ENCODE data around the gene TMEM200C.
A peak's percentile ranks its signal among the peaks of the same experiment; 100 is the strongest.
"Not testable (repeated sequence)": the region's sequence is repeated elsewhere in the genome, so short reads cannot be mapped to it uniquely, and the experiment has no call there.

The TMEM200C gene

GRCh38 chr18:5892823-5893431 is 2.4 kb downstream of the TMEM200C start:
- no peak for DNase-seq (ENCODE audit: low read depth in 3 of 3)

- DNase-seq (ENCODE audit: low read depth in 3 of 3): no peak
Measured at GRCh38 chr18:5891854-5892215, 3.5 kb downstream of the TMEM200C start.

GRCh38 chr18:5891184-5891853 is 4.0 kb downstream of the TMEM200C start:
- no peak for DNase-seq (ENCODE audit: low read depth in 3 of 3)

- peak in 1 of 3 donors; percentile 45 for DNase-seq (ENCODE audit: low read depth in 3 of 3)
Measured at GRCh38 chr18:5890331-5891183, 4.8 kb downstream of the TMEM200C start.

GRCh38 chr18:5885361-5885760 is 10.0 kb downstream of the TMEM200C start:
- no peak for DNase-seq (ENCODE audit: low read depth in 3 of 3)

- DNase-seq (ENCODE audit: low read depth in 3 of 3): no peak
Measured at GRCh38 chr18:5884375-5884774, 10.9 kb downstream of the TMEM200C start.

- DNase-seq (ENCODE audit: low read depth in 3 of 3): no peak
Measured at GRCh38 chr18:5879479-5879882, 15.8 kb downstream of the TMEM200C start.

- no peak for DNase-seq (ENCODE audit: low read depth in 3 of 3)
Measured at GRCh38 chr18:5876891-5877290, 18.4 kb downstream of the TMEM200C start.

GRCh38 chr18:5874336-5874735 is 21.0 kb downstream of the TMEM200C start:
- no peak for DNase-seq (ENCODE audit: low read depth in 3 of 3)

GRCh38 chr18:5872886-5873285 is 22.4 kb downstream of the TMEM200C start:
- DNase-seq (ENCODE audit: low read depth in 3 of 3): no peak

- DNase-seq (ENCODE audit: low read depth in 3 of 3): no peak
Measured at GRCh38 chr18:5871426-5871825, 23.9 kb downstream of the TMEM200C start.

- peak in 2 of 3 donors; percentile 4 to 22 for DNase-seq (ENCODE audit: low read depth in 3 of 3)
Measured at GRCh38 chr18:5868218-5868854, 27.0 kb downstream of the TMEM200C start.

- DNase-seq (ENCODE audit: low read depth in 3 of 3): no peak
Measured at GRCh38 chr18:5865521-5865920, 29.8 kb downstream of the TMEM200C start.

GRCh38 chr18:5862127-5862526 is 33.2 kb downstream of the TMEM200C start:
- DNase-seq (ENCODE audit: low read depth in 3 of 3): not testable (repeated sequence)

GRCh38 chr18:5857180-5857579 is 38.1 kb downstream of the TMEM200C start:
- DNase-seq (ENCODE audit: low read depth in 3 of 3): no peak

GRCh38 chr18:5853253-5853652 is 42.1 kb downstream of the TMEM200C start:
- DNase-seq (ENCODE audit: low read depth in 3 of 3): no peak

GRCh38 chr18:5851998-5852397 is 43.3 kb downstream of the TMEM200C start:
- DNase-seq (ENCODE audit: low read depth in 3 of 3): no peak

GRCh38 chr18:5842653-5843052 is 52.7 kb downstream of the TMEM200C start:
- DNase-seq (ENCODE audit: low read depth in 3 of 3): no peak

GRCh38 chr18:5841518-5841917 is 53.8 kb downstream of the TMEM200C start:
- DNase-seq (ENCODE audit: low read depth in 3 of 3): no peak

GRCh38 chr18:5840547-5840946 is 54.8 kb downstream of the TMEM200C start:
- no peak for DNase-seq (ENCODE audit: low read depth in 3 of 3)

GRCh38 chr18:5840025-5840424 is 55.3 kb downstream of the TMEM200C start:
- DNase-seq (ENCODE audit: low read depth in 3 of 3): no peak

- DNase-seq (ENCODE audit: low read depth in 3 of 3): no peak
Measured at GRCh38 chr18:5839102-5839501, 56.2 kb downstream of the TMEM200C start.

Data from stimulated activated CD4-positive, alpha-beta T cell treated with anti-CD3 and anti-CD28 coated beads, TNF-alpha, amount 100 ng/mL, for 48 hours (primary cell).